ENCODE data around the gene PARM1.
"Not testable (repeated sequence)": the region's sequence is repeated elsewhere in the genome, so short reads cannot be mapped to it uniquely, and the experiment has no call there.

Gene PARM1

DNA sequence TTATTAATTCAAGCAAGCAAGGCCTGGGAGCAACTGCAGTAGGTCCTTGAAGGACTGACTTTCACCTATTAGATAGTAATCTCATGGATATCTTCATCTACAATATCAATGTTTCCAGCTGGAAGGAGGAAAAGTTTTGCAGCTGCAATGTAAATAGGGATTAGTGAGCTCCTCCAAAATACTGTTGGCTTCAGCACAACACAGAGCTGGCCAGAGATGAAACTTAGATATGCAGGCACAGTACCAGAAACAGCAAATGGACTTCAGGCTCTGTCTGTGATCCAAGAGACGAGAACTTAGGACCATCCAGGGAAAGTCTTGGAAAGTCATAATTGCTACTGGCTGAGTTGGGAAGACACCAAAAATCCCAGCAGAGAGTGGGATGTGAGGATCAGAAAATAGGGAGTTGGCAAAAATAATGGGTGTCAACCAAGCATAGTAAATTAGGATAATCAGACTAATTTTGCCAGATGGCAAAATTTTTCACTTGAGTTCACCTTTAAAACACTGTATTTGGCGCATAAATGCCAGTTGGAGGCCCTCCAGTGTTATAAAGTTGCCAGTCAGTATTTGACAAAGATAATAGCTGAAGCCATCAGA lies 57.5 kb downstream of the PARM1 start:
- TF ChIP-seq, protein P1, sequence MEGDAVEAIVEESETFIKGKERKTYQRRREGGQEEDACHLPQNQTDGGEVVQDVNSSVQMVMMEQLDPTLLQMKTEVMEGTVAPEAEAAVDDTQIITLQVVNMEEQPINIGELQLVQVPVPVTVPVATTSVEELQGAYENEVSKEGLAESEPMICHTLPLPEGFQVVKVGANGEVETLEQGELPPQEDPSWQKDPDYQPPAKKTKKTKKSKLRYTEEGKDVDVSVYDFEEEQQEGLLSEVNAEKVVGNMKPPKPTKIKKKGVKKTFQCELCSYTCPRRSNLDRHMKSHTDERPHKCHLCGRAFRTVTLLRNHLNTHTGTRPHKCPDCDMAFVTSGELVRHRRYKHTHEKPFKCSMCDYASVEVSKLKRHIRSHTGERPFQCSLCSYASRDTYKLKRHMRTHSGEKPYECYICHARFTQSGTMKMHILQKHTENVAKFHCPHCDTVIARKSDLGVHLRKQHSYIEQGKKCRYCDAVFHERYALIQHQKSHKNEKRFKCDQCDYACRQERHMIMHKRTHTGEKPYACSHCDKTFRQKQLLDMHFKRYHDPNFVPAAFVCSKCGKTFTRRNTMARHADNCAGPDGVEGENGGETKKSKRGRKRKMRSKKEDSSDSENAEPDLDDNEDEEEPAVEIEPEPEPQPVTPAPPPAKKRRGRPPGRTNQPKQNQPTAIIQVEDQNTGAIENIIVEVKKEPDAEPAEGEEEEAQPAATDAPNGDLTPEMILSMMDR (IDR thresholded peaks at IDR 0.05; ENCODE audit: extremely low read depth, insufficient read depth, missing control alignments): no peak
- in situ Hi-C loops (cut with MboI; ENCODE audit: low pct_unique_long_range_greater_than_20kb, low sequenced_read_pairs, unreplicated experiment): no loop called here
- DNase-seq (ENCODE audit: low spot score): no peak

DNA sequence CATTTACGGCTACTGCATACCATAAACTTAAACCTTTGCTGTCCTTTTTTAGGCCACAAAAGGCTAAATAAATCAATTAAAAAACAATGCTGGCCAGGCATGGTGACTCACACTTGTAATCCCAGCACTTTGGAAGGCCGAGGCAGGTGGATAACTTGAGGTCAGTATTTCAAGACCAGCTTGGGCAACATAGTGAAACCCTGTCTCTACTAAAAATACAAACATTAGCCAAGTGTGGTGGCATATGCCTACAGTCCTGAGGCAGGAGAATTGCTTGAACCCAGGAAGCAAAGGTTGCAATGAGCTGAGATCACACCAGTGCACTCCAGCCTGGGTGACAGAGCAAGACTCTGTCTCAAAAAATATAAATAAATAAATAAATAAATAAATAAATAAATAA lies 61.5 kb downstream of the PARM1 start:
- DNase-seq (ENCODE audit: low spot score); in situ Hi-C loops (cut with MboI; ENCODE audit: low pct_unique_long_range_greater_than_20kb, low sequenced_read_pairs, unreplicated experiment): not testable (repeated sequence)

- in situ Hi-C loops (cut with MboI; ENCODE audit: low pct_unique_long_range_greater_than_20kb, low sequenced_read_pairs, unreplicated experiment): no loop called here
- TF ChIP-seq, protein P1 (IDR thresholded peaks at IDR 0.05; ENCODE audit: extremely low read depth, insufficient read depth, missing control alignments): no peak
- DNase-seq (ENCODE audit: low spot score): no peak
Observed at GRCh38 chr4:74996996-74997395, 64.1 kb downstream of the PARM1 start.

- in situ Hi-C loops (cut with MboI; ENCODE audit: low pct_unique_long_range_greater_than_20kb, low sequenced_read_pairs, unreplicated experiment): no loop called here
- TF ChIP-seq, protein P1 (IDR thresholded peaks at IDR 0.05; ENCODE audit: extremely low read depth, insufficient read depth, missing control alignments): no peak
- no peak for DNase-seq (ENCODE audit: low spot score)
Observed at GRCh38 chr4:74997948-74998729, 65.2 kb downstream of the PARM1 start.

GRCh38 chr4:74999714-75000309 lies 66.9 kb downstream of the PARM1 start:
- in situ Hi-C loops (cut with MboI; ENCODE audit: low pct_unique_long_range_greater_than_20kb, low sequenced_read_pairs, unreplicated experiment): no loop called here
- TF ChIP-seq, protein P1 (IDR thresholded peaks at IDR 0.05; ENCODE audit: extremely low read depth, insufficient read depth, missing control alignments): no peak
- DNase-seq (ENCODE audit: low spot score): no peak

GRCh38 chr4:75001871-75002270 lies 69.0 kb downstream of the PARM1 start:
- TF ChIP-seq, protein P1 (IDR thresholded peaks at IDR 0.05; ENCODE audit: extremely low read depth, insufficient read depth, missing control alignments): no peak
- DNase-seq (ENCODE audit: low spot score): no peak
- in situ Hi-C loops (cut with MboI; ENCODE audit: low pct_unique_long_range_greater_than_20kb, low sequenced_read_pairs, unreplicated experiment): no loop called here

GRCh38 chr4:75002381-75002780 lies 69.5 kb downstream of the PARM1 start:
- in situ Hi-C loops (cut with MboI; ENCODE audit: low pct_unique_long_range_greater_than_20kb, low sequenced_read_pairs, unreplicated experiment): no loop called here
- TF ChIP-seq, protein P1 (IDR thresholded peaks at IDR 0.05; ENCODE audit: extremely low read depth, insufficient read depth, missing control alignments): no peak
- no peak for DNase-seq (ENCODE audit: low spot score)
